ENCODE data around the gene GALNT18. TPM values are rescaled to one million over a fixed set of nuclear protein-coding genes. Genes with fewer than 3 reads are reported as not detected.

The GALNT18 gene
- total RNA-seq, 1 donor from 2014 or later, result 39.8 TPM

- no peaks in the 10 kb centered on the region for H3K36me3 Mint-ChIP-seq (ENCODE audit: unreplicated experiment)
- DNase-seq (ENCODE audit: extremely low spot score, unreplicated experiment), result no peak
- peaks cover 15% of the 10 kb centered on the region for H3K27me3 Mint-ChIP-seq (ENCODE audit: unreplicated experiment)
- no peaks in the 10 kb centered on the region for H3K9me3 Mint-ChIP-seq (ENCODE audit: unreplicated experiment)
- peaks cover 3% of the 10 kb centered on the region for H3K4me1 Mint-ChIP-seq (ENCODE audit: unreplicated experiment)
- H3K4me3 Mint-ChIP-seq (ENCODE audit: unreplicated experiment), result no peak overlapping the region
- no peak for TF ChIP-seq CTCF (IDR thresholded peaks at IDR 0.05)
- H3K27ac Mint-ChIP-seq (ENCODE audit: unreplicated experiment), result no peak overlapping the region
Measured at GRCh38 chr11:11250470-11250869, 371.3 kb downstream of the GALNT18 start.

- Mint-ChIP-seq H3K9me3 (ENCODE audit: unreplicated experiment) (no peaks in the 10 kb centered on the region), H3K27me3 (ENCODE audit: unreplicated experiment) (no peaks in the 10 kb centered on the region), H3K36me3 (ENCODE audit: unreplicated experiment) (no peaks in the 10 kb centered on the region), H3K27ac (ENCODE audit: unreplicated experiment) (no peak overlapping the region), H3K4me3 (ENCODE audit: unreplicated experiment) (no peak overlapping the region), H3K4me1 (ENCODE audit: unreplicated experiment) (peaks cover 17% of the 10 kb centered on the region)
- TF ChIP-seq CTCF (IDR thresholded peaks at IDR 0.05), result no peak
- DNase-seq (ENCODE audit: extremely low spot score, unreplicated experiment), result no peak
Measured at GRCh38 chr11:11247576-11247975, 374.2 kb downstream of the GALNT18 start.

GRCh38 chr11:11247086-11247485 lies 374.7 kb downstream of the GALNT18 start:
- H3K4me3 Mint-ChIP-seq (ENCODE audit: unreplicated experiment), result no peak overlapping the region
- TF ChIP-seq CTCF (IDR thresholded peaks at IDR 0.05), result no peak

GRCh38 chr11:11246166-11246565 lies 375.6 kb downstream of the GALNT18 start:
- no peak overlapping the region for H3K27ac Mint-ChIP-seq (ENCODE audit: unreplicated experiment)
- H3K36me3 Mint-ChIP-seq (ENCODE audit: unreplicated experiment), result no peaks in the 10 kb centered on the region
- H3K4me3 Mint-ChIP-seq (ENCODE audit: unreplicated experiment), result no peak overlapping the region
- no peaks in the 10 kb centered on the region for H3K9me3 Mint-ChIP-seq (ENCODE audit: unreplicated experiment)
- no peaks in the 10 kb centered on the region for H3K27me3 Mint-ChIP-seq (ENCODE audit: unreplicated experiment)
- TF ChIP-seq CTCF (IDR thresholded peaks at IDR 0.05), result no peak
- peaks cover 17% of the 10 kb centered on the region for H3K4me1 Mint-ChIP-seq (ENCODE audit: unreplicated experiment)
- DNase-seq (ENCODE audit: extremely low spot score, unreplicated experiment), result no peak

More at GRCh38 chr11:11247086-11247485, 374.7 kb downstream of the GALNT18 start:
- Mint-ChIP-seq H3K9me3 (ENCODE audit: unreplicated experiment) (no peaks in the 10 kb centered on the region), H3K4me1 (ENCODE audit: unreplicated experiment) (peaks cover 17% of the 10 kb centered on the region), H3K36me3 (ENCODE audit: unreplicated experiment) (no peaks in the 10 kb centered on the region), H3K27me3 (ENCODE audit: unreplicated experiment) (no peaks in the 10 kb centered on the region), H3K27ac (ENCODE audit: unreplicated experiment) (no peak overlapping the region)
- DNase-seq (ENCODE audit: extremely low spot score, unreplicated experiment), result no peak

GRCh38 chr11:11245453-11245852 lies 376.4 kb downstream of the GALNT18 start:
- Mint-ChIP-seq H3K4me3 (ENCODE audit: unreplicated experiment) (no peak overlapping the region), H3K27me3 (ENCODE audit: unreplicated experiment) (no peaks in the 10 kb centered on the region), H3K9me3 (ENCODE audit: unreplicated experiment) (no peaks in the 10 kb centered on the region), H3K36me3 (ENCODE audit: unreplicated experiment) (no peaks in the 10 kb centered on the region), H3K27ac (ENCODE audit: unreplicated experiment) (no peak overlapping the region), H3K4me1 (ENCODE audit: unreplicated experiment) (peaks cover 17% of the 10 kb centered on the region)
- DNase-seq (ENCODE audit: extremely low spot score, unreplicated experiment), result no peak
- no peak for TF ChIP-seq CTCF (IDR thresholded peaks at IDR 0.05)
